ENCODE measurements around the gene NSUN6.

NSUN6 gene

GRCh38 chr10:18651324-18652007, at the start of gene NSUN6:
Gene NSUN6, minus strand, starts transcription at chr10:18651587. Its CDS starts 384 bp downstream, at chr10:18651203.
- peak; percentile 93 for DNase-seq (ENCODE audit: low spot score)

GRCh38 chr10:18699849-18700840, 48.8 kb upstream of the NSUN6 start:
- DNase-seq (ENCODE audit: low spot score): peak; percentile 44

- DNase-seq (ENCODE audit: low spot score): no peak
Measured at GRCh38 chr10:18690541-18690940, 39.2 kb upstream of the NSUN6 start.

GRCh38 chr10:18689498-18689897, 38.1 kb upstream of the NSUN6 start:
- DNase-seq (ENCODE audit: low spot score): no peak

GRCh38 chr10:18687706-18688105, 36.3 kb upstream of the NSUN6 start:
- DNase-seq (ENCODE audit: low spot score): no peak

GRCh38 chr10:18687195-18687594, 35.8 kb upstream of the NSUN6 start:
- no peak for DNase-seq (ENCODE audit: low spot score)

GRCh38 chr10:18685555-18685954, 34.2 kb upstream of the NSUN6 start:
- no peak for DNase-seq (ENCODE audit: low spot score)

- DNase-seq (ENCODE audit: low spot score): no peak
Measured at GRCh38 chr10:18684953-18685352, 33.6 kb upstream of the NSUN6 start.

- DNase-seq (ENCODE audit: low spot score): no peak
Measured at GRCh38 chr10:18684416-18684815, 33.0 kb upstream of the NSUN6 start.

- no peak for DNase-seq (ENCODE audit: low spot score)
Measured at GRCh38 chr10:18683427-18683826, 32.0 kb upstream of the NSUN6 start.

- DNase-seq (ENCODE audit: low spot score): no peak
Measured at GRCh38 chr10:18681971-18682411, 30.6 kb upstream of the NSUN6 start.

GRCh38 chr10:18681366-18681765, 30.0 kb upstream of the NSUN6 start:
- DNase-seq (ENCODE audit: low spot score): no peak

GRCh38 chr10:18680754-18681153, 29.4 kb upstream of the NSUN6 start:
- no peak for DNase-seq (ENCODE audit: low spot score)

- no peak for DNase-seq (ENCODE audit: low spot score)
Measured at GRCh38 chr10:18675086-18675801, 23.9 kb upstream of the NSUN6 start.

- no peak for DNase-seq (ENCODE audit: low spot score)
Measured at GRCh38 chr10:18668026-18668425, 16.6 kb upstream of the NSUN6 start.

GRCh38 chr10:18666810-18667209, 15.4 kb upstream of the NSUN6 start:
- no peak for DNase-seq (ENCODE audit: low spot score)

- DNase-seq (ENCODE audit: low spot score): no peak
Measured at GRCh38 chr10:18665815-18666558, 14.6 kb upstream of the NSUN6 start.

GRCh38 chr10:18664841-18665478, 13.6 kb upstream of the NSUN6 start:
- DNase-seq (ENCODE audit: low spot score): no peak

GRCh38 chr10:18660816-18661431, 9.5 kb upstream of the NSUN6 start:
- no peak for DNase-seq (ENCODE audit: low spot score)

GRCh38 chr10:18659819-18660535, 8.6 kb upstream of the NSUN6 start:
- peak; percentile 16 for DNase-seq (ENCODE audit: low spot score)
